K562 (cell line): ENCODE measurements around the gene ZNF292. TPM values are rescaled to one million over a fixed set of nuclear protein-coding genes. Genes with fewer than 3 reads are reported as not detected.
A peak's percentile ranks its signal among the peaks of the same experiment; 100 is the strongest.

Experiments used
- BRCA1 ChIP-seq, 2 experiments: fragments of 450-650 bp in 1 of 2; sonication (generic) in 1 of 2; formaldehyde crosslinking in 1 of 2; IDR thresholded peaks; 2 replicates each; pipeline versions ENCODE4 v1.5.0 to v1.6.1; 2017 to 2020; ENCODE audit warnings: mild to moderate bottlenecking in 1 of 2, missing genetic modification reagents in 1 of 2
- CAMTA2 ChIP-seq: fragments of 250-450 bp; sonication (Bioruptor Pico); conservative IDR thresholded peaks from 2 replicates; pipeline ENCODE4 v1.5.1; 2022
- CBFB ChIP-seq: sonication (generic); formaldehyde crosslinking; IDR thresholded peaks from 2 replicates; pipeline ENCODE4 v1.4.0; 2020; ENCODE audit warnings: mild to moderate bottlenecking, missing genetic modification reagents
- CTCF ChIP-seq, 3 experiments: IDR thresholded peaks in 2 of 3; conservative IDR thresholded peaks in 1 of 3; 2 replicates each; pipeline ENCODE4 v1.5.1; 2011 to 2012; ENCODE audit warnings: low read length in 3 of 3, mild to moderate bottlenecking in 3 of 3, control low read depth in 2 of 3, improper control_type of control experiment in 1 of 3, inconsistent platforms in 1 of 3, low read depth in 1 of 3, mixed read lengths in 1 of 3, moderate library complexity in 1 of 3; ENCODE audit not compliant: insufficient read depth in 2 of 3
- E2F3 ChIP-seq: fragments of 250-450 bp; sonication (Bioruptor Pico); IDR thresholded peaks from 2 replicates; pipeline ENCODE4 v1.4.0; 2020; ENCODE audit warnings: mild to moderate bottlenecking
- ESRRB ChIP-seq: fragments of 250-450 bp; sonication (Bioruptor Pico); IDR thresholded peaks from 2 replicates; pipeline ENCODE4 v1.5.0; 2020; ENCODE audit warnings: mild to moderate bottlenecking, moderate library complexity, borderline replicate concordance
- GABPB1 ChIP-seq: sonication (generic); formaldehyde crosslinking; IDR thresholded peaks from 2 replicates; pipeline ENCODE4 v1.8.0; 2022; ENCODE audit warnings: mild to moderate bottlenecking, missing genetic modification reagents
- GABPB2 ChIP-seq: fragments of 250-450 bp; sonication (Bioruptor Pico); conservative IDR thresholded peaks from 2 replicates; pipeline ENCODE4 v1.5.1; 2021; ENCODE audit warnings: mild to moderate bottlenecking
- HNRNPK ChIP-seq: fragments of 200-400 bp; formaldehyde crosslinking; IDR thresholded peaks from one replicate; pipeline ENCODE4 v1.6.1; 2018; ENCODE audit warnings: mild to moderate bottlenecking, low read depth, low read length; ENCODE audit not compliant: poor library complexity, severe bottlenecking
- NR3C1 ChIP-seq: sonication (generic); formaldehyde crosslinking; IDR thresholded peaks from 2 replicates; pipeline ENCODE4 v1.8.1; 2022; ENCODE audit warnings: missing genetic modification reagents
- PURB ChIP-seq: sonication (generic); formaldehyde crosslinking; IDR thresholded peaks from 2 replicates; pipeline ENCODE4 v1.9.0; 2021; ENCODE audit warnings: low read depth, mild to moderate bottlenecking, missing genetic modification reagents
- RBM15 ChIP-seq: fragments of 200-400 bp; formaldehyde crosslinking; IDR thresholded peaks from 2 replicates; pipeline ENCODE4 v1.6.1; 2018; ENCODE audit warnings: mild to moderate bottlenecking, low read length, moderate library complexity; ENCODE audit not compliant: insufficient read depth
- SMAD2 ChIP-seq: fragments of 150-350 bp; IDR thresholded peaks from 2 replicates; pipeline ENCODE4 v1.6.1; 2014; ENCODE audit warnings: low read depth, mild to moderate bottlenecking, low read length
- SP2 ChIP-seq: IDR thresholded peaks from 2 replicates; pipeline ENCODE4 v1.6.1; 2011; ENCODE audit warnings: mild to moderate bottlenecking, low read depth, low read length, moderate library complexity; ENCODE audit not compliant: poor library complexity, severe bottlenecking; ENCODE audit errors: extremely low read depth
- STAT5B ChIP-seq: fragments of 250-450 bp; sonication (Bioruptor Pico); IDR thresholded peaks from 2 replicates; pipeline ENCODE4 v1.8.0; 2021; ENCODE audit warnings: mild to moderate bottlenecking, inconsistent platforms
- TSC22D4 ChIP-seq: fragments of 450-650 bp; IDR thresholded peaks from 2 replicates; pipeline ENCODE4 v1.6.1; 2016; ENCODE audit warnings: missing genetic modification characterization, missing biosample characterization, control low read depth
- ZBTB26 ChIP-seq: fragments of 450-650 bp; formaldehyde crosslinking; IDR thresholded peaks from 2 replicates; pipeline ENCODE4 v1.4.0; 2022; ENCODE audit warnings: missing genetic modification characterization
- ZHX1 ChIP-seq: fragments of 150-350 bp; conservative IDR thresholded peaks from 2 replicates; pipeline ENCODE4 v1.6.1; 2014; ENCODE audit warnings: low read length
- ZNF124 ChIP-seq: sonication (generic); formaldehyde crosslinking; IDR thresholded peaks from 2 replicates; pipeline ENCODE4 v1.8.1; 2022; ENCODE audit warnings: missing genetic modification reagents
- ZNF212 ChIP-seq: fragments of 450-650 bp; formaldehyde crosslinking; IDR thresholded peaks from 2 replicates; pipeline ENCODE4 v1.4.0; 2020; ENCODE audit warnings: mild to moderate bottlenecking
- ZNF217 ChIP-seq: sonication (generic); formaldehyde crosslinking; IDR thresholded peaks from 2 replicates; pipeline ENCODE4 v1.8.0; 2022; ENCODE audit warnings: mild to moderate bottlenecking, missing genetic modification reagents
- ZNF445 ChIP-seq: fragments of 250-450 bp; sonication (Bioruptor Pico); IDR thresholded peaks from 2 replicates; pipeline ENCODE4 v1.4.0; 2020; ENCODE audit warnings: low read depth, mild to moderate bottlenecking, moderate library complexity
- ZNF586 ChIP-seq: fragments of 450-650 bp; formaldehyde crosslinking; conservative IDR thresholded peaks from 2 replicates; pipeline ENCODE4 v1.4.0; 2020; ENCODE audit warnings: mild to moderate bottlenecking, moderate library complexity
- polyA plus RNA-seq, 8 experiments: library from polyadenylated mRNA; depleted of rRNA in 4 of 8; stranded (reverse) in 5 of 8; unstranded in 3 of 8; fragments of >200 nt; fragmentation: Nextera tagmentation in 2 of 8; fragmentation: Illumina TruSeq in 1 of 8; extraction: Ambion mirVana in 2 of 8; extraction: Trizol in 1 of 8; gene quantifications; 2 replicates each; pipeline versions ENCODE4 v1.2.1 to v1.2.3, GENCODE V29; 2011 to 2014; ENCODE audit warnings: inconsistent platforms in 1 of 8, missing spikeins in 1 of 8
- total RNA-seq, 7 experiments: library from RNA; depleted of rRNA in 6 of 7; stranded (reverse); fragments of >200 nt in 6 of 7; fragmentation: Illumina TruSeq in 2 of 7; extraction: Trizol in 2 of 7; gene quantifications; 2 replicates each; pipeline versions ENCODE4 v1.2.1 to v1.2.3, GENCODE V29; 2011 to 2021; ENCODE audit warnings: low replicate concordance in 1 of 7

ZNF292 gene
- total and polyA plus RNA-seq, 9 of the 15 experiments (the other 6 are each of a cell fraction or from before 2014, with no cell fraction given), result 4.4 to 17.1 (median 12.8) TPM

GRCh38 chr6:87154993-87155841 is at the start of gene ZNF292 (continued):
- TF ChIP-seq CTCF (IDR thresholded peaks at IDR 0.05 in 2 of 3, conservative IDR thresholded peaks at IDR 0.05 in 1 of 3; ENCODE audit: insufficient read depth in 2 of 3, low read depth in 1 of 3, low read length in 3 of 3), result 0 out of 6 replicates have a peak, but pooled peaks of 1 of the 3 experiments have one; percentile 16
- no peak for TF ChIP-seq RBM15
- no peak for TF ChIP-seq ZNF217 (CRISPR knock-in tag)
- peak; percentile 80 for TF ChIP-seq GABPB1 (CRISPR knock-in tag)
- no peak; the same call in 1 of the 2 replicates for TF ChIP-seq ZNF586 (CRISPR knock-in tag)
- no peak for TF ChIP-seq HNRNPK
- no peak for TF ChIP-seq SMAD2
- TF ChIP-seq ZBTB26 (CRISPR knock-in tag), result peak; percentile 52; the same call in 1 of the 2 replicates
- TF ChIP-seq ZNF124, result no peak
- TF ChIP-seq ZNF445, result 0 out of 2 replicates have a peak, but pooled peaks have one; percentile 36
- peak; percentile 54 for TF ChIP-seq NR3C1
- no peak for TF ChIP-seq SP2
- no peak for TF ChIP-seq PURB (CRISPR knock-in tag)
- no peak for TF ChIP-seq TSC22D4 (tag)
- no peak for TF ChIP-seq STAT5B (CRISPR knock-in tag)
- TF ChIP-seq CBFB (CRISPR knock-in tag), result peak; percentile 75; the same call in 1 of the 2 replicates
- no peak for TF ChIP-seq CAMTA2
- TF ChIP-seq ZNF212 (CRISPR knock-in tag), result no peak
- no peak for TF ChIP-seq ESRRB (CRISPR knock-in tag)
- TF ChIP-seq BRCA1 (IDR thresholded peaks at IDR 0.05), result no peak
- TF ChIP-seq BRCA1 (CRISPR knock-in tag; IDR thresholded peaks at IDR 0.05), result no peak
- no peak for TF ChIP-seq ZHX1
- TF ChIP-seq GABPB2 (CRISPR knock-in tag), result no peak
- 0 out of 2 replicates have a peak, but pooled peaks have one; percentile 36 for TF ChIP-seq E2F3 (CRISPR knock-in tag)
